ENCODE data around the gene HSPA1L.
"Not testable (repeated sequence)": the region's sequence is repeated elsewhere in the genome, so short reads cannot be mapped to it uniquely, and the experiment has no call there.

HSPA1L gene

GRCh38 chr6:31836474-31837368 lies 21.6 kb upstream of the HSPA1L start:
- DNase-seq (ENCODE audit: low read depth in 2 of 2): no peak

- no peak for DNase-seq (ENCODE audit: low read depth in 2 of 2)
Observed at GRCh38 chr6:31836047-31836473, 21.0 kb upstream of the HSPA1L start.

GRCh38 chr6:31834367-31835250 lies 19.5 kb upstream of the HSPA1L start:
- peak; percentile 66 to 72 for DNase-seq (ENCODE audit: low read depth in 2 of 2)

- no peak for DNase-seq (ENCODE audit: low read depth in 2 of 2)
Observed at GRCh38 chr6:31831350-31832215, 16.5 kb upstream of the HSPA1L start.

- no peak for DNase-seq (ENCODE audit: low read depth in 2 of 2)
Observed at GRCh38 chr6:31830886-31831335, 15.8 kb upstream of the HSPA1L start.

GRCh38 chr6:31829633-31830283 lies 14.7 kb upstream of the HSPA1L start:
- no peak for DNase-seq (ENCODE audit: low read depth in 2 of 2)

GRCh38 chr6:31827286-31828079 lies 12.4 kb upstream of the HSPA1L start, which contains the start of gene HSPA1B:
Gene HSPA1B, plus strand, starts transcription at chr6:31827738. Its CDS starts 213 bp downstream, at chr6:31827951.
- peak; percentile 80 to 87 for DNase-seq (ENCODE audit: low read depth in 2 of 2)

- no peak for DNase-seq (ENCODE audit: low read depth in 2 of 2)
Observed at GRCh38 chr6:31826793-31827285, 11.8 kb upstream of the HSPA1L start.

- DNase-seq (ENCODE audit: low read depth in 2 of 2): no peak
Observed at GRCh38 chr6:31825553-31825952, 10.5 kb upstream of the HSPA1L start.

- DNase-seq (ENCODE audit: low read depth in 2 of 2): not testable (repeated sequence)
Observed at GRCh38 chr6:31823592-31824196, 8.6 kb upstream of the HSPA1L start.

GRCh38 chr6:31822036-31822821 lies 7.1 kb upstream of the HSPA1L start:
- peak in 1 of 2 donors; percentile 49 for DNase-seq (ENCODE audit: low read depth in 2 of 2)

- DNase-seq (ENCODE audit: low read depth in 2 of 2): peak; percentile 55 to 68
Observed at GRCh38 chr6:31821301-31822035, 6.4 kb upstream of the HSPA1L start.

GRCh38 chr6:31820399-31820798 lies 5.3 kb upstream of the HSPA1L start:
- not testable (repeated sequence) for DNase-seq (ENCODE audit: low read depth in 2 of 2)

- no peak for DNase-seq (ENCODE audit: low read depth in 2 of 2)
Observed at GRCh38 chr6:31819871-31820299, 4.8 kb upstream of the HSPA1L start.

- not testable (repeated sequence) for DNase-seq (ENCODE audit: low read depth in 2 of 2)
Observed at GRCh38 chr6:31817929-31818511, 2.9 kb upstream of the HSPA1L start.

GRCh38 chr6:31817133-31817928 lies 2.2 kb upstream of the HSPA1L start:
- not testable (repeated sequence) for DNase-seq (ENCODE audit: low read depth in 2 of 2)

GRCh38 chr6:31814677-31815024 lies 432 bp downstream of the HSPA1L start:
- peak in 1 of 2 donors; percentile 57 for DNase-seq (ENCODE audit: low read depth in 2 of 2)
